DND-41 (cell line): Measurements from ENCODE around the gene VANGL1.

ENCODE experiments used
- EZH2 ChIP-seq: IDR thresholded peaks from 3 replicates; pipeline ENCODE4 v1.6.1; 2012; ENCODE audit warnings: borderline replicate concordance, low read depth, mild to moderate bottlenecking, moderate library complexity, low read length, inconsistent platforms; ENCODE audit not compliant: severe bottlenecking
- TF ChIP-seq, protein P1 (sequence below): IDR thresholded peaks from 2 replicates; pipeline ENCODE4 v1.5.1; 2012; ENCODE audit warnings: borderline replicate concordance, low read length, moderate library complexity, mild to moderate bottlenecking; ENCODE audit not compliant: poor library complexity, severe bottlenecking; ENCODE audit errors: extremely low read depth

DNA sequence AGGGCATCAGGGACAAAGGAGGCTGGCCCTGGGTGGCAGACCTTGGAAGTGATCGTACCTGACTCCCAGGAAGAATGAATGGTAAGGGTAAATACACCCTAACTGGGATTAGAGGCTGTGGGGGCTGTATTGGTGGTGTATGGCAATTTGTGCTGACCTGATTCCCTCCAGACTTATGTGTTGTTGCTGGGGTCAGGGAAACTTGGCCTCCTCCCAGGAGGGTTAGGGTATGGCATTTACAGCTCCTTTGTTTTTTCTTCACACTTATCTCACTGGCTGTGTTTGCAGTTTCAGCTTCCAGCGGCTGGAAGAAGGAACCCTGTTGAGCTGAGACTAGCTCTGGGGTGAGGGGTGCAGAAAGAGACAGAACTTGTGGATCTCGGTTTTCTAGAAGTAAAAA is 8.2 kb downstream of the VANGL1 start:
- TF ChIP-seq, protein P1, sequence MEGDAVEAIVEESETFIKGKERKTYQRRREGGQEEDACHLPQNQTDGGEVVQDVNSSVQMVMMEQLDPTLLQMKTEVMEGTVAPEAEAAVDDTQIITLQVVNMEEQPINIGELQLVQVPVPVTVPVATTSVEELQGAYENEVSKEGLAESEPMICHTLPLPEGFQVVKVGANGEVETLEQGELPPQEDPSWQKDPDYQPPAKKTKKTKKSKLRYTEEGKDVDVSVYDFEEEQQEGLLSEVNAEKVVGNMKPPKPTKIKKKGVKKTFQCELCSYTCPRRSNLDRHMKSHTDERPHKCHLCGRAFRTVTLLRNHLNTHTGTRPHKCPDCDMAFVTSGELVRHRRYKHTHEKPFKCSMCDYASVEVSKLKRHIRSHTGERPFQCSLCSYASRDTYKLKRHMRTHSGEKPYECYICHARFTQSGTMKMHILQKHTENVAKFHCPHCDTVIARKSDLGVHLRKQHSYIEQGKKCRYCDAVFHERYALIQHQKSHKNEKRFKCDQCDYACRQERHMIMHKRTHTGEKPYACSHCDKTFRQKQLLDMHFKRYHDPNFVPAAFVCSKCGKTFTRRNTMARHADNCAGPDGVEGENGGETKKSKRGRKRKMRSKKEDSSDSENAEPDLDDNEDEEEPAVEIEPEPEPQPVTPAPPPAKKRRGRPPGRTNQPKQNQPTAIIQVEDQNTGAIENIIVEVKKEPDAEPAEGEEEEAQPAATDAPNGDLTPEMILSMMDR = no peak
- TF ChIP-seq EZH2 = no peak
